Fibroblast of the aortic adventitia (primary cell): ENCODE data around the gene NOTCH1. TPM values are rescaled to one million over a fixed set of nuclear protein-coding genes. Genes with fewer than 3 reads are reported as not detected.
A peak's percentile ranks its signal among the peaks of the same experiment; 100 is the strongest.

Experiments
- DNase-seq: peaks from one replicate; pipeline ENCODE4 v3.0.0-alpha.2; 2010; ENCODE audit warnings: low read depth
- H3K4me3 ChIP-seq: 2 replicates; pipeline ENCODE4 v1.5.1; 2011; ENCODE audit warnings: low read depth, mild to moderate bottlenecking, control low read depth, low read length, moderate library complexity
- total RNA-seq: library from RNA; depleted of rRNA; stranded (reverse); fragments of >200 nt; gene quantifications from 2 replicates; pipeline ENCODE4 v1.2.3, GENCODE V29; 2012; ENCODE audit warnings: low replicate concordance
- TF ChIP-seq, protein P1 (sequence below): IDR thresholded peaks from 2 replicates; pipeline ENCODE4 v1.5.1; 2011; ENCODE audit warnings: mild to moderate bottlenecking, low read length, control low read depth, inconsistent platforms; ENCODE audit not compliant: insufficient read depth

Gene NOTCH1
- total RNA-seq, 1 donor, result 8.8 TPM

- no peak for DNase-seq
- no peak overlapping the region for H3K4me3 ChIP-seq
- TF ChIP-seq, protein P1, sequence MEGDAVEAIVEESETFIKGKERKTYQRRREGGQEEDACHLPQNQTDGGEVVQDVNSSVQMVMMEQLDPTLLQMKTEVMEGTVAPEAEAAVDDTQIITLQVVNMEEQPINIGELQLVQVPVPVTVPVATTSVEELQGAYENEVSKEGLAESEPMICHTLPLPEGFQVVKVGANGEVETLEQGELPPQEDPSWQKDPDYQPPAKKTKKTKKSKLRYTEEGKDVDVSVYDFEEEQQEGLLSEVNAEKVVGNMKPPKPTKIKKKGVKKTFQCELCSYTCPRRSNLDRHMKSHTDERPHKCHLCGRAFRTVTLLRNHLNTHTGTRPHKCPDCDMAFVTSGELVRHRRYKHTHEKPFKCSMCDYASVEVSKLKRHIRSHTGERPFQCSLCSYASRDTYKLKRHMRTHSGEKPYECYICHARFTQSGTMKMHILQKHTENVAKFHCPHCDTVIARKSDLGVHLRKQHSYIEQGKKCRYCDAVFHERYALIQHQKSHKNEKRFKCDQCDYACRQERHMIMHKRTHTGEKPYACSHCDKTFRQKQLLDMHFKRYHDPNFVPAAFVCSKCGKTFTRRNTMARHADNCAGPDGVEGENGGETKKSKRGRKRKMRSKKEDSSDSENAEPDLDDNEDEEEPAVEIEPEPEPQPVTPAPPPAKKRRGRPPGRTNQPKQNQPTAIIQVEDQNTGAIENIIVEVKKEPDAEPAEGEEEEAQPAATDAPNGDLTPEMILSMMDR, result no peak
These were observed 25.7 kb upstream of the NOTCH1 start for GRCh38 chr9:136571531-136571930.

DNA sequence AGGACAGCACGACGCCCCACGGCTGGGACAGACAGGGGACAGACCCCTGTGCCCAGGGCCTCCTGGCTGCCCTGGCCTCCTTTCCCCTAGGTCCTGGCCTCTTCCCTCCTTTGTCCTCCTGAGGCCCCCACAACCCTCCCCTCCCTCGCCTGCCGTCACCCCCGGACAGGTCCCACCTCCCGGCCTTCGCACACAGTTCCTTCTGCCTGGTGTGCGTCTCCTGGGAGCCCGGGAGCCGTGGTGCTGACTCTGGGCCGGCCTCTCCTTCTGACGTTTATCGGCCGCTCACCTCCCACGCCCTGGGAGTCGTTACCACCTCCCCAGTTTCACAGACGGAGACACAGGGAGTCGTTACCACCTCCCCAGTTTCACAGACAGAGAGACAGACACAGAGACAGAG, 25.1 kb upstream of the NOTCH1 start:
- TF ChIP-seq, protein P1, result no peak
- DNase-seq, result no peak
- H3K4me3 ChIP-seq, result no peak overlapping the region

GRCh38 chr9:136570191-136570845, 24.5 kb upstream of the NOTCH1 start:
- no peak for DNase-seq
- TF ChIP-seq, protein P1, result no peak
- no peak overlapping the region for H3K4me3 ChIP-seq

GRCh38 chr9:136569526-136570148, 23.8 kb upstream of the NOTCH1 start:
- no peak overlapping the region for H3K4me3 ChIP-seq
- DNase-seq, result no peak
- TF ChIP-seq, protein P1, result no peak

DNA sequence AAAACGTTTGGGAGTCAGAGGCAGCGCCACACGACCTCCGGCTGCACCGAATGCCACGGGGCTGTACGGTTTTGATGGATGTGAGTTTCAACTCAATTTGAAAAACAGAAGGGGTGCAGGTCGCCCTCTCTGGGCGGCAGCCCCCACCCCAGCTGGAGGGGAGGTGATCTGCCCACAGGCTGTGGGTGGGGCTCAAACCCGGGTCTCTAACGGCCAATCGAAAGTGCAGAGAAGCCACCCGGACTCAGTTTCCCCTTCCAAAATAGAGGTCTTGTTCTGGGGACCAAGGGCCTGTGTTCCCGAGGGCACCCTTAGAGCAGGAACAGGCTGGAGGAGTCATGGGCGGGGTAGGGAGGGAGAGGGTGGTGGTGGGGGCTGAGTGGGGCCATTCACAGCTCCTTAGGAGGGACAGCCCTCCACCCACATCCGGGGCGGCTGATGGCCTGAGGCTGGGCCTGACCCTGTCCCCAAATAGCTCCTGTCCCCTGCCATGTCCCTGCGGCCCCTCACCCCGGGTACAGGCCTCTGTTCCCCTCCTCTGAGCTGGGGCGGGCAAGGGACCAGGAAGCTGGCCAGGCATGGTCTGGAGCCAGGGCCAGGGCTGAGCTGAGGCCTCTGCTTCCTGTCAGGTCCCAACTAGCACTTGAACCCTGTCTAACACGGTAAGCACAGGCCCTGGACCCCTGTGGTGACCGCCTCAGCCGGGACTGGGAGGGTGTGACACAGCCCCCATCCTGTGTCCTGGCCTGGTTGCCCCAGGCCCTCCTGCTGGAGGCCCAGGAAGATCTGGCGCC, 22.6 kb upstream of the NOTCH1 start:
- no peak overlapping the region for H3K4me3 ChIP-seq
- no peak for DNase-seq
- TF ChIP-seq, protein P1, result no peak

GRCh38 chr9:136567651-136568287, 21.9 kb upstream of the NOTCH1 start:
- TF ChIP-seq, protein P1, result no peak
- DNase-seq, result peak; percentile 60
- H3K4me3 ChIP-seq, result no peak overlapping the region
